ENCODE results near the gene EPS15. TPM values are rescaled to one million over a fixed set of nuclear protein-coding genes. Genes with fewer than 3 reads are reported as not detected.

The EPS15 gene
- total RNA-seq, 2 donors from 2014 or later = 40.3 to 55.8 TPM

GRCh38 chr1:51543858-51544257 is 24.8 kb upstream of the EPS15 start:
- no peaks in the 10 kb centered on the region for H3K4me1 ChIP-seq
- H3K36me3 ChIP-seq = no peaks in the 10 kb centered on the region
- no peak overlapping the region for H3K27ac ChIP-seq
- no peak overlapping the region for H3K4me3 ChIP-seq
- H3K9ac ChIP-seq (ENCODE audit: low read depth in 2 of 2, low read length in 2 of 2) = no peak overlapping the region
- DNase-seq = no peak
- no peaks in the 10 kb centered on the region for H3K9me3 ChIP-seq
- no peak for TF ChIP-seq CTCF (IDR thresholded peaks at IDR 0.05)
- H3K27me3 ChIP-seq = no peaks in the 10 kb centered on the region
- intact Hi-C loops (cut with DNase I) = no loop called here

- Histone ChIP-seq H3K27ac (no peak overlapping the region), H3K9me3 (no peaks in the 10 kb centered on the region), H3K4me3 (no peak overlapping the region), H3K9ac (ENCODE audit: low read depth in 2 of 2, low read length in 2 of 2) (no peak overlapping the region), H3K4me1 (no peaks in the 10 kb centered on the region), H3K36me3 (no peaks in the 10 kb centered on the region), H3K27me3 (no peaks in the 10 kb centered on the region)
- intact Hi-C loops (cut with DNase I) = no loop called here
- TF ChIP-seq CTCF (IDR thresholded peaks at IDR 0.05) = no peak
- DNase-seq = no peak
These were observed 23.3 kb upstream of the EPS15 start for GRCh38 chr1:51542158-51542953.

DNA sequence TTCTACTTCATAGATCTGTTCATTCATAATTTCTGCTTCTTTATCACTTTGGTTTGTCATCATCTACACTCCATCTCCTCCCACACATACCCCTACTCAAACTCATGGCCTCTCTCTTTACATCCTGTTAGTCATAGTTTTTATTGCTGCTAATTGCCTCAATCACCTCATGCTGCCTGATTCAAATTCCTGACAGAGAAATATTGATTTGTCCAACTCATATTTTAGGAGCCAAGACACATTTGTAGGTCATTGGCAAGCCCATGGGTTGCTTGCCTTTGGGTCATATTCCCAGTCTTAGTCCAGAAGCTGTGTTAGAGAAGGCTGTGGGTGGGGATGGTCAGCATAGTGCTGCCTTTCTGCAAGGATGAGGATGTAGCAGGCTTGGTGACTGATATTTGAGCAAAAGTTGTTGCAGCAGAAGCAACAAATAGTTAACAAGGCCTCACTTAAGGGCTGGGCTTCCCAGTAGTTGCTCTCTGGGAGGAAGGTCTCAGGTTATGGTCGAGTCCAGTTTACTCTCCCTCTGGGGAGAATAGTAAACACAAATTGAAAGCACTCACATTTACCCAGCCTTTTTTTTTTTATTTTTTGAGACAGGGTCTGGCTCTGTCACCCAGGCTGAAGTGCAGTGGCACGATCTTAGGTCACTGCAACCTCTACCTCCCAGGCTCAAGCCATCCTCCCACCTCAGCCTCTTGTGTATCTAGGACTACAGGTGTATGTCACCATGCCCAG is 22.4 kb upstream of the EPS15 start:
- H3K27ac ChIP-seq = no peak overlapping the region

DNA sequence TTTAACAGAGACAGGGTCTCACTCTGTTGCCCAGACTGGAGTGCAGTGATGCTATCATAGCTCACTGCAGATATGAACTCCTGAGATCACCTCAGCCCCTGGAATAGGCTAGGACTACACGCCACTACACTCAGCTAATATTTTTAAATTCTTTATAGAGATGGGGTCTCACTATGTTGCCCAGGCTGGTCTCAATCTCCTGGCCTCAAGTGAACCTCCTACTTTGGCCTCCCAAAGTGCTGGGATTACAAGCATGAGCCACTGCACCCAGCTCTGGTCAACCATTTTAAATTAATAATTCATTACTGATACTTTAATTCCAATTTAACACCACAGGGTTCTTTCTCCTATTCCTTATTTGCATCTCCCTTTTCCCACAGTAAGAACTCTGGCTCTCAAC is 18.5 kb upstream of the EPS15 start:
- H3K9me3 ChIP-seq = no peaks in the 10 kb centered on the region
- no peaks in the 10 kb centered on the region for H3K27me3 ChIP-seq
- H3K9ac ChIP-seq (ENCODE audit: low read depth in 2 of 2, low read length in 2 of 2) = no peak overlapping the region
- no peaks in the 10 kb centered on the region for H3K4me1 ChIP-seq
- no peak overlapping the region for H3K4me3 ChIP-seq
- no peaks in the 10 kb centered on the region for H3K36me3 ChIP-seq
- DNase-seq = no peak
- no peak overlapping the region for H3K27ac ChIP-seq
- intact Hi-C loops (cut with DNase I) = loop anchor here (10.0 kb wide), 1 partner anchor 193 kb away; no protein-coding TSS in a partner anchor
- no peak for TF ChIP-seq CTCF (IDR thresholded peaks at IDR 0.05)

More for the DNA sequence above, 22.4 kb upstream of the EPS15 start:
- intact Hi-C loops (cut with DNase I) = no loop called here
- no peak overlapping the region for H3K4me3 ChIP-seq
- H3K36me3 ChIP-seq = no peaks in the 10 kb centered on the region
- no peaks in the 10 kb centered on the region for H3K27me3 ChIP-seq
- no peak overlapping the region for H3K9ac ChIP-seq (ENCODE audit: low read depth in 2 of 2, low read length in 2 of 2)
- no peak for TF ChIP-seq CTCF (IDR thresholded peaks at IDR 0.05)
- H3K4me1 ChIP-seq = no peaks in the 10 kb centered on the region
- H3K9me3 ChIP-seq = no peaks in the 10 kb centered on the region
- no peak for DNase-seq

DNA sequence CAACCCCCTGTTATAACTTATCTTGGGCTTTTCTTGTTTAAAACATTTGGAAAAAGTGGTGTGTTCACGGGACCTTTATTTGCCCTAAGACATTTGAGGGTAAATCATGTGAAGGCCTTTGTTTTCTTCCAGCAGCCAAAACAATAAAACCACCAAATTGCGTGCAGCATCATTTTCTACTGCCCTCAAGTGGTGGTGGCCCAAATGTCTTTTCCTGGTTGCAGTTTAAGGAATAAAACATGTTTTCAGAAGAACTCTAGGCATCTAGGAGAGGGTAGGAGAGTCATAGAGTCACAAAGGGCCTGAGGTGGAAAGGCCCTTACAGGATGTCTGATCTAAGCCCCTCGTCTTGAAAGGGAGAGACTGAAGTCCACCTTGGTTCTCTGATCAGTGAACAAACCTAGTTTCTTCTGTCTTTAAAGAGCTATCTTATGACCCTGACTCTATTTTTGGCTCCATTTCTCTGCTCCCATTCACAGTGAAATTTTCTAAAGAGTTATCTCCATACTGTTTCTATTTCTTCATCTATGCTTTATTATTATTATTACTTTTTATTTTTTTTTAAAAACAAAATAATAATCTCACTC is 16.0 kb upstream of the EPS15 start:
- H3K27me3 ChIP-seq = no peaks in the 10 kb centered on the region
- H3K27ac ChIP-seq = no peak overlapping the region
- no peaks in the 10 kb centered on the region for H3K4me1 ChIP-seq
- H3K4me3 ChIP-seq = no peak overlapping the region
- peak; percentile 67 for TF ChIP-seq CTCF (IDR thresholded peaks at IDR 0.05)
- DNase-seq = peak; percentile 61
- intact Hi-C loops (cut with DNase I) = loop anchor here (10.0 kb wide), 1 partner anchor 190 kb away; no protein-coding TSS in a partner anchor
- no peaks in the 10 kb centered on the region for H3K36me3 ChIP-seq
- H3K9ac ChIP-seq (ENCODE audit: low read depth in 2 of 2, low read length in 2 of 2) = no peak overlapping the region
- H3K9me3 ChIP-seq = no peaks in the 10 kb centered on the region
